ENCODE measurements around the gene MYO15A.
"Not testable (repeated sequence)": the region's sequence is repeated elsewhere in the genome, so short reads cannot be mapped to it uniquely, and the experiment has no call there.

Gene MYO15A

GRCh38 chr17:18185832-18186626 is 77.5 kb downstream of the MYO15A start:
- no peak for DNase-seq

DNA sequence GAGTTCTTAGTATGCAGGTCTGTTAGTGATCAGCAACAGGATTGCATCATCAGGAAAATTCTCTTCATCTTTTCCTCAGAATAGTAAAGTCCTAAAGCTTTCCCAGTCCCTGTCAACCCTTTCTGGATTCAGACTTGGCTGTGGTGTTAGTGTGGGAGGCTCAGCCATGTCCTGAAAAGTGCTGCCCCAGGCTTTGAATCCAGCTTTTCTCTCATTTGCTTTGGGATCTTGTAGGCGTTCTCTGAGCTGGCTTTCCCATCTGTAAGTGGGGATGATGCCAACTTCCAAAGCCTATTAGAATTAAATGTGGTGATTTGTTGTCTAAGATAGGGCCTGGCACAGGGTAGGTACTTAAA is 78.0 kb downstream of the MYO15A start:
- no peak for DNase-seq

DNA sequence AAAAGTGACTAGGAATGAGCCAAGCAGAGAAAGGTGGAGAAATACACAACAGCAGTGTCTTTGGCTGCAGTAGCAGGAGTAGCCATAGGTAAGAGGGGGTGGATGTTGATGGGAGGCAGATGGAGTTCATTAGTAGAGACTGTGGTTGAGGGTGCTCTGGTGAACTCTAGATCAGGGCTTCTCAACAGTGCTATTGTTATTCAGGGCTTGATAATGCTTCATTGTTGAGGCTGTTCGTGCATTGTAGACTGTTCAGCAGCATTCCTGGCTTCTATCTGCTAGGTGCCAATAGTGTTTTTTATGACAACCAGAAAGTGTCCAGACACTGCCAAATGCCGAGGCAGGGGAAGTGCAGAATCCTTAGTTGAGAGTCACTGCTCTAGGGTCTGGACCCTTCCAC is 78.7 kb downstream of the MYO15A start:
- no peak for DNase-seq

DNA sequence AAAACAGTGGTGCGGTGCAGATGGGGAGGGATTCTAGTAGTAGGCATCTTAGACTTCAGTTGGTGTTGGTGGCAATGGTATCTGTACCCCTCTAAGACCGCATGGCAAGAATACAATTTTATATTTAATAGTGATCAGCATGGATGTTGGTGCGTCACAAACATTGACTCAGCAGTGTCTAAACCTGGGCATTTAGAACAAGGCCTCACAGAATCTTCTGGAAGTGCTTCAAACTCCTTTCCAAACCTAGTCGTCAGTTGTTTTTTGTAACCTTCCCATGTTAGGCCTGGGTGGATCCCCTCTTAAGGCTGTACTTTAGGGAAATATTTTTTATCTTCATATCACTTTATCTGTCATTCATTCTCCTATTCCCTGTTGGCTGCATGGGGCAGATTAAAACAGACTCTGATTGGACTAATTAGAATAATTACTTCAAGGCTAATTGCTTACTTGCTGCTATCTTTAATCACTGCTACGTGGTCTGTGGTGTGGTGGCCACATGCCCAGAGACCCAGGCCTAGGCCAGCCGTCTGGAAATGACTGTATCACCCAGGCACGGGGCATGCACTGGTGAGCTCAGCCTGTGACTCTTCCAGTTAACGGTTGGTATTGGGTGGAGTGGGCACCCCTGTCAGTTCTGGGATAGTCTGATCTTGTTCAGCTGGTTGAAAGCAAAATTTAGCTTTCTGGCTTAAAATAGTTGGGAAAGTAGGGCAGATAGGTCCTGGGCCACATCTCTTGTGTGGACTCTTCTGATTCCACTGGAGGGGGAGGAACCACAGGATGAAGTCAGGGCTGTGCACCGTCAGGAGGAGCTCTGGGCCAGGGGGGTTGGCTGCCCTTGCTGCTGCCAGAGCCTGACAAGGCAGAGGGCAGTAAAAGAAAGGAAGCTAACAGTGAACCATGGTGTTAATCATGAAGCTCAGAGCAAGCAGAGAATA is 79.5 kb downstream of the MYO15A start:
- DNase-seq, result no peak

DNA sequence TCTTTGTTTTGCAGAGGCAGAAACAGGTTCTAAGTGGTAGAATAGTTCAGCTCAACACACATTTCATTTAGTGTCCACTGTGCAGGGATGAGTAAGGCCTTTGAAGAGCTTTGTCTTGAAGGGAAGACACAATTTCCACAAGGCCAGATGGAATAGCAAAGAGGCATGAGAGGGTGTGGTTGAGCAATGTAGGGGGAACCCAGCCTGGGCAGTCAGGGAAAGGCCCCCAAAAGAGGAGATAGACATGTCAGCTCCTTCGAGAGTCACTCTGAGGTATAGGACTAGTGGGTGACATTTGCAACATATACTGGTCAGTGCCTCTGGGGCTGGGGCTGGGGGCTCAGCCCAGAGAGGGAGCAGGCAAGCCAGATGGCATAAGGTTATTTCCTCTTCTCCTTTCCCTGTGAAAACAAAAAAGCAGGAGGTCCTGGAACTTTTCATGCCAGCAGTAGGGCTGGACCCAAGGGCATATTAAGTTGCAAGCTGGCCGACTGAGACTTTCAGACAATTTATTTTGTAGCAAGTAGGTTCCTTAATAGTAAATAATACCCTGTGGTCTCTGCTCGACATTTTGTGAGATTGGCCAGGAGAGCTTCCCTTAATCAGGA is 82.2 kb downstream of the MYO15A start:
- no peak for DNase-seq

DNA sequence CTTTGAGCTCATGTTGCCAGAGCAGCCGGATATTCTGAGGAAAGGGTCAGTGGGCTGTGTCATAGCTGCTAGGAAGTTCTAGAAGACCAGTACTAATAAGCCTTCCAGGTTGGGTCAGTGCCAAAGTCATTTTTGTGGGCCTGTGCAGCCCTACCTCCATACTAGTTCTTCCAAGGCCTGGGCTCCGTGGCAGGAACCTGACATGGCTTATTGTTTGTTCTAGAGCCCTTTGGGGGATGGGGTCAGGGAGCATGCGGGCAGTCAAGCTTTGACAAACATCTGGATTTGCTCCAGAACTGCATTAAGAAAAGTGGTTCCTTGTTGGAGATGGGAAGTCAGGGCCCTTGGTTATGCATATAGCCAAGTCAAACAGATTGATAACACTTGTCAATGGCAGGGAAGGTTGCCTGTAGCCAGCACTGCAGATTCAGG is 82.7 kb downstream of the MYO15A start:
- DNase-seq, result no peak

GRCh38 chr17:18191967-18192366 is 83.4 kb downstream of the MYO15A start:
- DNase-seq, result no peak

DNA sequence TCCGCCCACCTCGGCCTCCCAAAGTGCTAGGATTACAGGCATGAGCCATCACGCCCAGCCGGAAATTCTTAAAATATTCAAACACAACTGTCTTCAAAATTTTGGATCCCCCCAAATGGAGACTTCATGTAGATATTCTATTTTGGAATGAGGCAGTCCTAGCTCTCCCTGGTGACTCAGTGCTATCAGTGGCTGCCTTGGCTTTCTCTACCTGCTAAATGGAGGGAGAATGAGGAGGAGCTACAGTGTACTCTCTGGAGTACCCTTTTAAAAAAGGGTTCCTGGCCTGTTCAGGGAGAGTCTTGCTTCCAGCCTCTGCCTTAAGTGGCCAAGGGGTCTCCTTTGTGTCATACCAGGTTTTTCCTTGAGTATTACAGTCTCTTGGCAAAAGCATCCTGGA is 85.8 kb downstream of the MYO15A start:
- DNase-seq, result no peak

GRCh38 chr17:18194804-18195203 is 86.2 kb downstream of the MYO15A start:
- no peak for DNase-seq

- DNase-seq, result no peak
Observed at GRCh38 chr17:18195246-18195645, 86.7 kb downstream of the MYO15A start.

- no peak for DNase-seq
Observed at GRCh38 chr17:18197535-18198194, 89.1 kb downstream of the MYO15A start.

DNA sequence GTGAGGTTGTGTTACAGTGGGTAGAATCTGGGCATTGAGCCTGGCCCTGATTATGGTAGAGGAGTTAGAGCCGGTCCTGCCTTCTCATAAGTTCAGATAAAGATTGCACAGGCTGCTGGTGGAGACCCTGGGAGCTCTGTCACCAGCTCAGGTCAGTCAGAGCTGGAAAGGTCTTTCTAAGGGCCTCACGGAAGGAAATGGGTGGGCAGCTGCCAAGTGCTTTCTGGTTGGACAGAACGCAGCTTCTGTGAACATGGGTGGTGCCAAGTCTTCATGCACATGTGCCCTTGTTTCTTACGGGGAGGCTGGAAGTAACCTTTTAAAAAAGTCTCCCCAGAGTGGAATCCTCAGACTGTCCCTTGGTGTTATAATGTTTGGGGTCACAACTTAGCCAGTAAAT is 90.0 kb downstream of the MYO15A start:
- no peak for DNase-seq

DNA sequence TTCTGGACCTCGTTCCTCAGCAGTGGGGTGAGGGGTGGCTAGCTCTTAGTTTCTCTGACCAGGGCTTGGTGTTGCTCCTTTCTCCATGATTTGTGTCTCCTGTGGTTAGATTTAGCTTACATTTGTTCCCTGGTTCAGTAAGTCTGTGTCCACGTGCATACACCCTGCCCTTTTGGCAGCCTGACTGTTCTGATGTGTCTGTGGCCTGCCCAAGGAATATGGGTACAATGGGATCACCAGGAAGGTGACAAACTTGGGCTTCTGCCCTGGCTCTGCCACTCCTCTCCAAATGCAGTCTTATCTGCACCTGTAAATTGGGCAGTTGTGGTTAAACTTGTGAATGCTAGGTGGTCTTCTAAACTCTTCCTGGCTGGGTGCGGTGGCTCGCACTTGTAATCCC is 92.6 kb downstream of the MYO15A start:
- no peak for DNase-seq

DNA sequence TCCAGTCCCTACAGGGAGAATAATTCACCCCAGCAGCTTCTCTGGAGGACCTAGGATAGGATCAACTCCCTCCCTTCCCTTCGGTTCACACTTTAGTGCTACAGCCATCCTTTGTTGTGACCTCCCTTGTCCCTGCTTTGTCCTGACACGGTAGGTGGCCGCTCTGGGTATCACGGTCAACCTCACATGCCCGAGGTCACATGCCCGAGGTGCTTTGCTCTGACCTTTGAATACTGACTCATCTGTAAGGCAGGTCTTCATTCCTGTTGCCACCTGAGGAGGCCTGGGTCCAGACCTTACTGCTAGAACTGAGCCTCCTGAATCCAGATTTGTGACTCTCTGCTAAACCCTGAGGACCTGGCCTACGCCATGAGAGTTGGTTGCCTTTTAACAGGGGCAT is 94.8 kb downstream of the MYO15A start:
- no peak for DNase-seq

DNA sequence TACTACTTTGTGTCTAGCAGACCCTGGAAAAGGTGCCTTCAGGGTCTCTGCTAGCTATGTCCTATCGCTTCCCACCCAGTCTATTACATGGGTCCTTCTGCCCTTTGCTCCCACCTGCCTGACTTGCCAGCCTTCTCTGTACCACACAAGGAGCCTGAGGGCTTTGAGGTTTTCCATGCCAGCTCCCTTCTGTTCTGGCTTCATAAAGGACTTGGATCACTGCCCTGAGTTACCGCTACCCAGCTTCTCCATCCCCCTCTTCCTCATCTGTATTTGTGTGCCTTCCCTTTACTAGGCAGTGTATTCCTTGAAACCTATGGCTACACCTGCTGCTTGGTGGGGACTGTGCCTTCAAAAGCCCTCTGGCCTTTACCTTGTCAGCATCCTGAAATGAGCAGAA is 97.3 kb downstream of the MYO15A start:
- DNase-seq, result no peak

- DNase-seq, result no peak
Observed at GRCh38 chr17:18206962-18207361, 98.4 kb downstream of the MYO15A start.

DNA sequence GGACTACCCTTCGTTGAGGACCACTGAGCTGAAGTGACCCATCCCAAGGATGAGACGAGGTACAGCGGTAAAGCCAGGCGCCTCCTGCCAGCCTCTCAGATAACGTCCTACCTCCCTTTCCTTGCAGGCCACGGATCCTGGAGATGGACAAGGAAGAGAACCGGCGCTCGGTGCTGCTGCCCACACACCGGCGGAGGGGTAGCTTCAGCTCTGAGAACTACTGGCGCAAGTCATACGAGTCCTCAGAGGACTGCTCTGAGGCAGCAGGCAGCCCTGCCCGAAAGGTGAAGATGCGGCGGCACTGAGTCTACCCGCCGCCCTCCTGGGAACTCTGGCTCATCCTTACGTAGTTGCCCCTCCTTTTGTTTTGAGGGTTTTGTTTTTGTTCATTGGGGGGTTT is 99.5 kb downstream of the MYO15A start:
- DNase-seq, result no peak

- peak; percentile 19 for DNase-seq
Observed at GRCh38 chr17:18213666-18214270, 105.2 kb downstream of the MYO15A start.

DNA sequence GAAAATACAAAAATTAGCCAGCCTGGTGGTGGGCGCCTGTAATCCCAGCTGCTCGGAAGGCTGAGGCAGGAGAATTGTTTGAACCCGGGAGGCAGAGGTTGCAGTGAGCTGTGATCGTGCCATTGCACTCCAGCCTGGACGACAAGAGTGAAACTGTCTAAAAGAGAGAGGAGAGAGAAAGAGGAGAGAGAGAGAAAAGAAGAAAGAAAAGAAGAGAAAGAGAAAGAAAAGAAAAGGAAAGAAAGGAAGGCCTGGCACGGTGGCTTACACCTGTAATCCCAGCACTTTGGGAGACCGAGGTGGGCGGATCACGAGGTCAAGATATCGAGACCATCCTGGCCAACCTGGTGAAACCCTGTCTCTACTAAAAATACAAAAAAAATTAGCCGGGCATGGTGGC is 108.3 kb downstream of the MYO15A start:
- DNase-seq, result not testable (repeated sequence)

DNA sequence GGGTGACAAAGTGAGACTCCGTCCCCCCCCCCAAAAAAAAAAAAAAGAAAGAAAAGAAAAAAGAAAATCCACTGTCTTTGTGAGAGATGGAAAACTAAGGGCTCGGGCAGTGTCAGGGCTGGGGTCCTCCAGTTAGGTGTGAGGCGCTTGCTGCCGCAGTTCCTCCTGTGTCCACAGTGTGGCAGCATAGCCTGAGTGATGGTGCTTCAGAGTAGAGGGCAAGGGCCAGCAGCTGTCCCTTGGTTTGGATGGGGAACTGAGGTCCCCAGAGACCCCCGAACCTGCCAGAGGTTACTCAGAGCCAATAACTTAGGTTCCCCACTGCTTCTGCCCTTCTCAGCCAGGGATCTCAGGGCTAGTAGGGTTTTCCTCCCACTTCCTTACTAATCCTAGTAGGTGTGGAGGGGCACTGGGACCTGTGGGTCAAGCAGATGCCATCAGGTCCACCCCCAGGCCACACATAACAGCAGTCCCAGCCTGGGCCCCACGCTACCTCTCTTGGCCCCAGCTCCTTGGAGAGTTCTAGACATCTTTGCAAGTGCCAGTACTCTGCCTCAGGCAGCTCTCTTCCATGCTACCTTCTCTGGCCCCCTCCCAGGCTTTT is 109.0 kb downstream of the MYO15A start:
- peak; percentile 65 for DNase-seq

- DNase-seq, result no peak
Observed at GRCh38 chr17:18218756-18219415, 110.3 kb downstream of the MYO15A start.

DNA sequence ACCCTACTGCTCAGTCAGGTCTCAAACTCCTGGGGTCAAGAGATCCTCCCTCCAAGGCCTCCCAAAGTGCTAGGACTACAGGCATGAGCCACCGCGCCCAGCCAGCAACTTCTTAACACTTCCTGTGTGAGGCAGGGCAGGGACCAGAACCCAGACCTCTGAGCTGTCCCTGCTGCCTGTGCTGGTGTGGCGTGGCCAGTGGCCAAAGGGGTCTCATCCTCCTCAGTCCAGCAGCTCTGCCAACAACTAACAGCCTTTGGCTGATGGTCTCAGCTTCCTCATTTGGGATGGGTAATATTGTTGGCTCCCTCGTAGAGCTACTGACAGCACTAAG is 115.5 kb downstream of the MYO15A start:
- DNase-seq, result no peak
